ENCODE data around the gene PRPF8.
A peak's percentile ranks its signal among the peaks of the same experiment; 100 is the strongest.

PRPF8 gene

GRCh38 chr17:1643999-1644492 is 40.6 kb downstream of the PRPF8 start:
- Histone ChIP-seq H3K9ac (ENCODE audit: low read depth, low read length, poor library complexity, severe bottlenecking) (peak overlapping the region; percentile 96), H3K27me3 (ENCODE audit: insufficient read depth, low read length, poor library complexity, severe bottlenecking) (no peaks in the 10 kb centered on the region), H3K9me2 (replicated peaks; ENCODE audit: low read depth, low read length) (no peaks in the 10 kb centered on the region), H4K20me1 (ENCODE audit: insufficient read depth, low read length, poor library complexity, severe bottlenecking) (peaks cover 8% of the 10 kb centered on the region), H2AFZ (ENCODE audit: low read length) (no peak overlapping the region), H3K36me3 (ENCODE audit: insufficient read depth, low read length) (no peaks in the 10 kb centered on the region), H3K9me3 (ENCODE audit: insufficient read depth, low read depth, low read length) (no peaks in the 10 kb centered on the region), H3K4me2 (ENCODE audit: low read depth, low read length, poor library complexity, severe bottlenecking) (peak overlapping the region; percentile 97), H3K79me2 (ENCODE audit: insufficient read depth, low read length) (peaks cover 21% of the 10 kb centered on the region), H3F3A (ENCODE audit: low read depth) (no peaks in the 10 kb centered on the region), H3K4me1 (ENCODE audit: insufficient read depth, low read length, poor library complexity, severe bottlenecking) (peaks cover 27% of the 10 kb centered on the region), H3K4me3 (ENCODE audit: low read length, poor library complexity, severe bottlenecking) (peak overlapping the region; percentile 85)
- TF ChIP-seq CTCF (conservative IDR thresholded peaks at IDR 0.05; ENCODE audit: low read length): no peak
- TF ChIP-seq EZH2phosphoT487 (IDR thresholded peaks at IDR 0.05; ENCODE audit: borderline replicate concordance): no peak

GRCh38 chr17:1643293-1643998 is 41.2 kb downstream of the PRPF8 start:
- H3K9me3 ChIP-seq (ENCODE audit: insufficient read depth, low read depth, low read length): no peaks in the 10 kb centered on the region
- peaks cover 8% of the 10 kb centered on the region for H4K20me1 ChIP-seq (ENCODE audit: insufficient read depth, low read length, poor library complexity, severe bottlenecking)
- peak overlapping the region; percentile 97 for H3K4me2 ChIP-seq (ENCODE audit: low read depth, low read length, poor library complexity, severe bottlenecking)
- peaks cover 21% of the 10 kb centered on the region for H3K79me2 ChIP-seq (ENCODE audit: insufficient read depth, low read length)
- no peaks in the 10 kb centered on the region for H3K9me2 ChIP-seq (replicated peaks; ENCODE audit: low read depth, low read length)
- no peak overlapping the region for H2AFZ ChIP-seq (ENCODE audit: low read length)
- TF ChIP-seq CTCF (conservative IDR thresholded peaks at IDR 0.05; ENCODE audit: low read length) (no peak), EZH2phosphoT487 (IDR thresholded peaks at IDR 0.05; ENCODE audit: borderline replicate concordance) (no peak)
- H3K4me1 ChIP-seq (ENCODE audit: insufficient read depth, low read length, poor library complexity, severe bottlenecking): peaks cover 27% of the 10 kb centered on the region
- H3K27me3 ChIP-seq (ENCODE audit: insufficient read depth, low read length, poor library complexity, severe bottlenecking): no peaks in the 10 kb centered on the region
- no peaks in the 10 kb centered on the region for H3F3A ChIP-seq (ENCODE audit: low read depth)
- no peak overlapping the region for H3K9ac ChIP-seq (ENCODE audit: low read depth, low read length, poor library complexity, severe bottlenecking)
- H3K36me3 ChIP-seq (ENCODE audit: insufficient read depth, low read length): no peaks in the 10 kb centered on the region
- peak overlapping the region; percentile 85 for H3K4me3 ChIP-seq (ENCODE audit: low read length, poor library complexity, severe bottlenecking)

- Histone ChIP-seq H3K9me2 (replicated peaks; ENCODE audit: low read depth, low read length) (no peaks in the 10 kb centered on the region), H3K4me3 (ENCODE audit: low read length, poor library complexity, severe bottlenecking) (no peak overlapping the region), H3K9me3 (ENCODE audit: insufficient read depth, low read depth, low read length) (no peaks in the 10 kb centered on the region), H4K20me1 (ENCODE audit: insufficient read depth, low read length, poor library complexity, severe bottlenecking) (peaks cover 8% of the 10 kb centered on the region), H3K4me1 (ENCODE audit: insufficient read depth, low read length, poor library complexity, severe bottlenecking) (peaks cover 21% of the 10 kb centered on the region), H3K36me3 (ENCODE audit: insufficient read depth, low read length) (no peaks in the 10 kb centered on the region), H3K79me2 (ENCODE audit: insufficient read depth, low read length) (peaks cover 21% of the 10 kb centered on the region), H2AFZ (ENCODE audit: low read length) (no peak overlapping the region), H3F3A (ENCODE audit: low read depth) (no peaks in the 10 kb centered on the region), H3K4me2 (ENCODE audit: low read depth, low read length, poor library complexity, severe bottlenecking) (no peak overlapping the region), H3K27me3 (ENCODE audit: insufficient read depth, low read length, poor library complexity, severe bottlenecking) (no peaks in the 10 kb centered on the region), H3K9ac (ENCODE audit: low read depth, low read length, poor library complexity, severe bottlenecking) (no peak overlapping the region)
- TF ChIP-seq EZH2phosphoT487 (IDR thresholded peaks at IDR 0.05; ENCODE audit: borderline replicate concordance) (no peak), CTCF (conservative IDR thresholded peaks at IDR 0.05; ENCODE audit: low read length) (no peak)
These were observed 43.6 kb downstream of the PRPF8 start for GRCh38 chr17:1641065-1641403.

Measured in Loucy (cell line).